ENCODE results near the gene PCNX2. TPM values are rescaled to one million over a fixed set of nuclear protein-coding genes. Genes with fewer than 3 reads are reported as not detected.

The PCNX2 gene
- total RNA-seq, 2 donors from 2014 or later = 8.4 to 23.2 TPM

DNA sequence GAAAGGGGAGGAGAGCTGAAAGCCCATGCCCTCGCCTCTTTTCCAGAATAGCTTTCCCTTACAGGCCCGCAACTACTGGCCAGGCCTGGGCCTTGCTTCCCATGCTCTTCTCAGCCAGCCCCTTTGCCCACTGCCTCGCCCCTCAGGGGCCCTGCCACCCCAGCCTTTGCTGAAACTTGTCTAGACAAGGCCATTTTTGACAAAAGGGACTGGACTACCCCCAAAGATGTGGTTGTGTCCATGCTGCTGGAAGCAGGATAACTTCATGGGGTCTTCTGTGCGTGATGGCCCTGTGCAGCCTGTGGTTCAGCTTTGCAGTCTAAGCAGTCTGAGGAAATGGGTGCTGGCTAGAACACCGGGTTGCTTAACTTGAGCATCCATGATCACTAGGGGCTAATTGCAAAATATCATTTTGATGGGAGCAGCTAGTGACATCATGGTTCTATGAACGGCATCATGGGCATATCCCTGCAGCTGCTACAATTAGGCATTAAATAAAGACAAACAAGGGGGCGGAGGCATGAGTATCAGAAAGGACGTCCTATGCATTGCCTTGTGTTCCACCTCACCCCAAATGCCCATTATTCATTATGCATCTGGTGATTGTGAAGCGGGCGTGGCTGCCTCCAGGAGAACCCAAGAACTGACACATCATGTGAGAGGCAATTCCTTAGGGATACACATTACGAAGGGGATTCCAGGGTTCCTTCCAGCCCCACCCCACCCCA lies 308.3 kb downstream of the PCNX2 start:
- Histone ChIP-seq H3K4me1 (replicated peaks) (no peaks in the 10 kb centered on the region), H3K36me3 (no peaks in the 10 kb centered on the region), H3K27me3 (replicated peaks; ENCODE audit: insufficient read depth) (no peaks in the 10 kb centered on the region), H3K27ac (no peak overlapping the region), H3K4me3 (no peak overlapping the region), H3K9me3 (no peaks in the 10 kb centered on the region)
- intact Hi-C loops (cut with DNase I) = no loop called here
- WGBS = 97% methylated on average over 11 of the region's 11 CpGs
- TF ChIP-seq, protein P1, sequence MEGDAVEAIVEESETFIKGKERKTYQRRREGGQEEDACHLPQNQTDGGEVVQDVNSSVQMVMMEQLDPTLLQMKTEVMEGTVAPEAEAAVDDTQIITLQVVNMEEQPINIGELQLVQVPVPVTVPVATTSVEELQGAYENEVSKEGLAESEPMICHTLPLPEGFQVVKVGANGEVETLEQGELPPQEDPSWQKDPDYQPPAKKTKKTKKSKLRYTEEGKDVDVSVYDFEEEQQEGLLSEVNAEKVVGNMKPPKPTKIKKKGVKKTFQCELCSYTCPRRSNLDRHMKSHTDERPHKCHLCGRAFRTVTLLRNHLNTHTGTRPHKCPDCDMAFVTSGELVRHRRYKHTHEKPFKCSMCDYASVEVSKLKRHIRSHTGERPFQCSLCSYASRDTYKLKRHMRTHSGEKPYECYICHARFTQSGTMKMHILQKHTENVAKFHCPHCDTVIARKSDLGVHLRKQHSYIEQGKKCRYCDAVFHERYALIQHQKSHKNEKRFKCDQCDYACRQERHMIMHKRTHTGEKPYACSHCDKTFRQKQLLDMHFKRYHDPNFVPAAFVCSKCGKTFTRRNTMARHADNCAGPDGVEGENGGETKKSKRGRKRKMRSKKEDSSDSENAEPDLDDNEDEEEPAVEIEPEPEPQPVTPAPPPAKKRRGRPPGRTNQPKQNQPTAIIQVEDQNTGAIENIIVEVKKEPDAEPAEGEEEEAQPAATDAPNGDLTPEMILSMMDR (IDR thresholded peaks at IDR 0.05) = no peak
- TF ChIP-seq POLR2AphosphoS5 (IDR thresholded peaks at IDR 0.05) = no peak
- no peak for TF ChIP-seq POLR2A (IDR thresholded peaks at IDR 0.05)
- DNase-seq (ENCODE audit: low spot score) = no peak

DNA sequence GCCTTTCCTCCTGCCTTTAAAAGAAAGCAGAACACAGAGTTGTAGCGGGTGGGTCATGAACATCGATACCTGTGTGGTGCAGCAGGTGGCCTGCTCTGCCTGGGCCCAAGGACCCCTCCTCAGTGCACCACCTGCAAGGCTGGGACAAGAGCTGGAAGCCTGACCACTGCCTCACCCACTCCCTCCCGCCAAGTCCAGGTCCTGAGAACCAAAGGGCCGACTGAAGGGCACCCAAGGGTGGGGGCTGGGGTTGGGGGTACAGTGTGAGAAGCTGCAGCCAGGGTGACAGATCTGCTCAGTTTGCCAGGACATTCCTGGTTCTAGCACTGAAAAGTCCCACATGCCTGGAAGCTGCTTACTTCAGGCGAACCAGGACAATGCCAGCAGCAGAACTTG lies 309.0 kb downstream of the PCNX2 start:
- no peak overlapping the region for H3K27ac ChIP-seq
- H3K36me3 ChIP-seq = no peaks in the 10 kb centered on the region
- WGBS = 100% methylated on average over 5 of the region's 5 CpGs
- H3K4me3 ChIP-seq = no peak overlapping the region
- H3K27me3 ChIP-seq (replicated peaks; ENCODE audit: insufficient read depth) = no peaks in the 10 kb centered on the region
- no peak for DNase-seq (ENCODE audit: low spot score)
- no peaks in the 10 kb centered on the region for H3K9me3 ChIP-seq
- TF ChIP-seq POLR2A (IDR thresholded peaks at IDR 0.05) = no peak
- no peak for TF ChIP-seq POLR2AphosphoS5 (IDR thresholded peaks at IDR 0.05)
- TF ChIP-seq, protein P1 (IDR thresholded peaks at IDR 0.05) = no peak
- intact Hi-C loops (cut with DNase I) = no loop called here
- no peaks in the 10 kb centered on the region for H3K4me1 ChIP-seq (replicated peaks)

GRCh38 chr1:232985882-232986526 lies 309.5 kb downstream of the PCNX2 start:
- Histone ChIP-seq H3K27me3 (replicated peaks; ENCODE audit: insufficient read depth) (no peaks in the 10 kb centered on the region), H3K36me3 (no peaks in the 10 kb centered on the region), H3K27ac (no peak overlapping the region), H3K9me3 (no peaks in the 10 kb centered on the region), H3K4me3 (no peak overlapping the region), H3K4me1 (replicated peaks) (no peaks in the 10 kb centered on the region)
- no peak for TF ChIP-seq POLR2AphosphoS5 (IDR thresholded peaks at IDR 0.05)
- no peak for TF ChIP-seq POLR2A (IDR thresholded peaks at IDR 0.05)
- TF ChIP-seq, protein P1 (IDR thresholded peaks at IDR 0.05) = no peak
- intact Hi-C loops (cut with DNase I) = no loop called here
- WGBS = 95% methylated on average over 30 of the region's 31 CpGs
- DNase-seq (ENCODE audit: low spot score) = no peak

DNA sequence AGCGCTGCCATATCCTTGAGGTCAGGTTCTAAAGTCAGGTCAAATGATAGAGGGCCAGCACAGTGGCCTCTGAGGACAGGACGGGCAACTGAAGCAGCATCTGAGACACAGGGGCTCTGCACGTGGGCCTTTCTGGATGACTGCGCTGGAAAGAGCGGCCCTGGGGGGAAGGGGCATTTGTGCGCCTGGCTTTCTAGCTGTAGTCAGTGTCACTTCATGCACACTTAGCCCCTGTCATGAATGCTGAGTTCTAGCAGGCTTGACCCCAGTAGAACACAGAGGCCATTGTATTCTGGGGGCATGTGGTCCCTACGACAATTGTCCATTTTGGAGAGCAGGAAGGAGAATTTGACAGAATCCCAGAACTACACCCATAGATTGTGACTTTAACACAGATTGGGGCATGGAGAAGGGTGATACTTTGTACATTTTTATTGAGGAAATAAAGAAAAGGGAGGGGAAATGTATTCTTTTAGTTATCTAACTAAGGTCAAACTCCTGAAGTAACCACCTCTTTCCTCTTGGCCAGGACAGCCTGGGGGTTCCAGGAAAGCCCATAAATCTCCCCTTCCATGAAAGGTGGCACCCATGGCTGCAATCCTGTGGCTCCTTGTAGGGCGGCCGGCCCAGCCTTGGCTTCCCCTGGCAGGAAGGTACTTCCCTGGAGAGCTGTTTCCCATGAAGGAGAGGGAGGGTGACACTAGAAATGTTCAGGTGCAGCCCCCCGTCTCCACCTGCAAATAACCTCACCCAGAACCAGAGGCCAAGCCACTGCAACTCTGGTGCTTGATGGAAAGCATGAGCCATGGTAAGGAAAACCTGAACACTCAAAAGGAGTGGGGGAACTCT lies 310.7 kb downstream of the PCNX2 start:
- intact Hi-C loops (cut with DNase I) = no loop called here
- Histone ChIP-seq H3K4me1 (replicated peaks) (no peaks in the 10 kb centered on the region), H3K27ac (no peak overlapping the region)

More for the DNA sequence above, 310.7 kb downstream of the PCNX2 start:
- 93% methylated on average over 10 of the region's 10 CpGs for WGBS
- Histone ChIP-seq H3K4me3 (no peak overlapping the region), H3K36me3 (no peaks in the 10 kb centered on the region), H3K9me3 (no peaks in the 10 kb centered on the region), H3K27me3 (replicated peaks; ENCODE audit: insufficient read depth) (no peaks in the 10 kb centered on the region)
- DNase-seq (ENCODE audit: low spot score) = no peak
- TF ChIP-seq, protein P1 (IDR thresholded peaks at IDR 0.05) = no peak
- TF ChIP-seq POLR2A (IDR thresholded peaks at IDR 0.05) = no peak
- TF ChIP-seq POLR2AphosphoS5 (IDR thresholded peaks at IDR 0.05) = no peak

Measured in prostate gland (tissue), 2 donors.